HS-27A (cell line): ENCODE data around the gene VSTM2L.

Experiments used
- DNase-seq: peaks from one replicate; pipeline ENCODE4 v3.0.0-alpha.2; 2012; ENCODE audit warnings: low read depth, missing footprints

VSTM2L gene

GRCh38 chr20:37919389-37920040 is 16.6 kb downstream of the VSTM2L start:
- no peak for DNase-seq

- DNase-seq, result no peak
Observed at GRCh38 chr20:37920270-37920669, 17.3 kb downstream of the VSTM2L start.

- no peak for DNase-seq
Observed at GRCh38 chr20:37920679-37921322, 17.9 kb downstream of the VSTM2L start.

GRCh38 chr20:37921341-37921929 is 18.5 kb downstream of the VSTM2L start:
- DNase-seq, result no peak

- DNase-seq, result no peak
Observed at GRCh38 chr20:37922016-37922415, 19.1 kb downstream of the VSTM2L start.

DNA sequence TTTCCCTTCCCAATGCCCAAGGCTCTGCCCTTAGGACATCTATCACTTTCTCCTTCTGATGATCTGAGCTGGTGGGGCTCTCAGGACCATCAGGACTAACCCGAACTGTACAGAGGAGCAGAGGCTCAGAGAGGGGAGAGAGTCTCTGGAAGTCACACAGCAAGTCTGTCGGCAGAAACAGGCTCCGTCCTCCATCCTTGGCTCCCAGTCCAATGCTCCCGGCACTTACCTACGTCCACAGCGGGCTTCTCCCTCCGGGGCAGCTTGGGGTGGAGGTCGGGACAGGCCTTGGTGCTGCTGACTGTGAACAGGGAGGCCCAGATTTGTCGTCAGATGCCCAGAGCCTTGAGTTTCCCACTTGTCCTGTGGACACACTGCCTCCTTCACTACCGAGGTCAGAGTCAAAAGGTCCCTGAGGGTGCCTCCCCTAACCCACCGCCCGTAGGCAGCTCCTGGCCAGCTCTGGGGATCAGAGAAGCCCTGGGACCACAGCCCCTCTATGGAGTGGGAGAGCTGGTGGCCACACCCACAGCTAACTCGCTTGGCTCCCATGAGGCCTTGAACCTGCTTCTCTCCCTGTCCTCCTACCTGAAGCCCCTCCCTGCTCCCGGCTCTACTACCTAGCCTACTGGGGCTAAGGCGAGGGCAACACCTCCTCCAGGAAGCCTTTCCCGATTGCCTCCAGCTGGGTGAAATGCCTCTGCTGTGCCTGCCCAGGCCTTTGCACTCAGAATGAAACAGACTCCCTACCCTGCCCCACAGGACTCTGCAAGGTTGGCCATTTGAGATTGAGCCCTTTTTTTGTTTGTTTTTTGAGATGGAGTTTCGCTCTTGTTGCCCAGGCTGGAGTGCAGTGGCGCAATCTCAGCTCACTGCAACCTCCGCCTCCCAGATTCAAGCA is 22.6 kb downstream of the VSTM2L start:
- DNase-seq, result no peak

GRCh38 chr20:37926612-37927011 is 23.7 kb downstream of the VSTM2L start:
- no peak for DNase-seq

GRCh38 chr20:37927410-37928095 is 24.6 kb downstream of the VSTM2L start:
- no peak for DNase-seq

DNA sequence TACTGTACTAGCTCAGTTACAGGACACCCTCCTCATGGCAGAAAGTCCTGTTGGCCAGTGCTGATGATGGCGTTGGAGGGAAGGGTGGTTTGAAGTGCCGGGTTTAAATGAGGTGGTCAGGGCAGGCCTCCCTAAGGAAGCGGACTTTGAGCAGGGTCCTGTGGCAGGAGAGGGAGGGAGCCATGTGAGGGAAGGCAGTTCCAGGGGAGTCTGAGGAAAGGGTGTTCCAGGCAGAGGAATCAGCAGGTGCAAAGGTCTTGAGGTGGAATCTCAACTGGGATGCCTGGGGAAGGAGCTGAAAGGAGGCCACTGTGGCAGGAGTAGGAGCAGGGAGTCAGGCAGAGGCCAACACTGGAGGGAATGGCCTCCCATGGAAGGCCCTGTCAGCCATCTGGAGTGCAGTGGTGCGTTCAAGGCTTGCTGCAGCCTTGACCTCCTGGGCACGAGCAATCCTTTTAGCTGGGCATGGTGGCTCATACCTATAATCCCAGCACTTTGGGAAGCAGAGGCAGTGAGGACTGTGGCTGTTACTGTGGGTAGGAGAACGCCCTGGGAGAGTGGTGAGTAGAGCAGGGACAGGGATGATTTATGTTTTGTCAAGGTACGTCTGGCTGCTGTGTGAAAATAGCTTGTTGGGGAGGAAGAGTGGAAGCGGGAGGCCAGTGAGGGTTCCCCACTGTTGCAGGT is 26.2 kb downstream of the VSTM2L start:
- DNase-seq, result no peak

DNA sequence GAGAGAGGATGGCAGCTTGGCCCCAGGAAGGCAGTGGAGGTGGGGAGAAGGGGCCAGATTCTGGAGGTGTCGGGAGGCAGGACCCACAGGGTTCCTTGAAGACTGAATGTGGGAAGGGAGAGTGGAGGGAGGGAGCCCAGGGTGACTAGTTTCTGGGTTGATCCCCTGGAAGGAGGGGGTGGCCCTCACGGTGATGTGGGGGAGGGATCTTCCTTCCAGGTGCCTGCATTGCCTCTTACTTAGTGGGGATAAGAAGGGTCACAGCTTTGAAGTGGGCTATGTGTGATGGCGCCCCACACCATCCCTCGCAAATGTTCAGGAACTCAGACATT is 26.7 kb downstream of the VSTM2L start:
- DNase-seq, result no peak

DNA sequence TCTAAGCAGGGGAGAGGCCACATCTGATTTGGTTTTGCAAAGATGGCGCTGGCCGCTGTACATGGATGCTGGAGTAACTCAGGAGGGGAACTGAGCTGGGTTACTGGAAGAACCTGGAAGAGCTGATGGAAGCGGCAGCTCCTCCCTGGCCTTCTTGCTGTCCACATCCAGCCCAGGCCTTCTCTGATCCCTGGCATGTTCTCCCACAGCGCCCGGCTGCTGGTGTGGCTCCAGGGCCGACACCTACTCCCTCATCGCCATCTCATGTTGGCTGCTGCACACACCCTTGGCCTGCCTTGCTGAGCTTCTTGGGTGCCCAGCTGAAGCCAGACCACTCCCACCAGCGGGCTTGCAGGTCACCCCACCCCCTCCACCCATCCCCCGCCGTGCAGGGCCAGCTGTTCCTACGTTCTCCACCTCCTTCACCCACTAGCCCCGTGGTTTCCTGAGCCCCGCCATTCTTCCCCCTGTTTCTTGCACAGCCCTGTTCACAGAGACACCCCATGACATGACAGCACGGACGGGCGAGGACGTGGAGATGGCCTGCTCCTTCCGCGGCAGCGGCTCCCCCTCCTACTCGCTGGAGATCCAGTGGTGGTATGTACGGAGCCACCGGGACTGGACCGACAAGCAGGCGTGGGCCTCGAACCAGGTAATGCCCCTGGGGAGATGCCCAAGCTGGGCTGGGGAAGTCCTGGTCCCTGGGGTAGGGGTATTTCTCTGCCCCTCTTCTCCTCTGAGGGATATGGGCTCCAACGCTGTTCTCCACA is 28.4 kb downstream of the VSTM2L start:
- no peak for DNase-seq

GRCh38 chr20:37932074-37932473 is 29.1 kb downstream of the VSTM2L start:
- no peak for DNase-seq

GRCh38 chr20:37932919-37933318 is 30.0 kb downstream of the VSTM2L start:
- DNase-seq, result no peak

DNA sequence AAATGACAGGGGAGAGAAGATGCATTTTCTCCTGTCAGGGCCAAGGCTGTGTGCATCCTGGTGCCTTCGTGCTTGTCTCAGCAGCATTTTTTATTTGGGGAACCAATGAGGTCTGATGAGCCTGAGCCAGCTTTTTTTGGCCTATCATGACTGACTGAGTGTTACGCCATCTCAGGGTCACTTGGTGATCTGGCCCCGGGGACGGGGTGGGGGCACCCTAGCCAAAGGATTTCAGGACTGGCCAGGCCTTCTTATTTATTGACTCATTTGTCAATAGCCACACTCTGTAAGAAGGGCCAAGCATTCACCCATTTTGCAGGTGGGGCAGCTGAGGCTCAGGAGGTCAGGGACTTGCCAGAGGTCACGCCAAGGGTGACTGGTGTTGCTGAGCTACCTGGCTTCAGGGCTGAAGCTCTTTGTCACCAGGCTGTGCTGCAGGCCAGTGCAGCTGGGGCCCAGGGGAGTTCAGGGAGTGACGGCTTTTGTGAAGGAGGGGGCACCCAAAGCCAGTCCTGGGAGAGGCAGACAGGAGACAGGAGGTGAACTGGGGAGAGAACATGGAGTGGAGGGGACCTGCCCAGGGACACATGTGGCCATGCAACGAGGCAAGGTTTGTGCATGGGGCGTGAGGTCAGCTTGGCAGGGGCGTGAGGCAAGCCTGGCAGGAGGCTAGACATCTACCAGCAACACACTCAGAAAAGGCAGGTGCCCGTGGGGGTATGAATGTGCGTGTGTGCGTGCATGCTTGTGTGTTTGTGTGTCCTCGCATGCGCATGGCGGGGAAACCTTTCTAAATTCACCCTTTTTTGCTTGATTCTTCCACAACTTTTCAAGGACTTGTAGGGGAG is 31.1 kb downstream of the VSTM2L start:
- DNase-seq, result no peak

GRCh38 chr20:37934634-37935375 is 31.9 kb downstream of the VSTM2L start:
- no peak for DNase-seq

DNA sequence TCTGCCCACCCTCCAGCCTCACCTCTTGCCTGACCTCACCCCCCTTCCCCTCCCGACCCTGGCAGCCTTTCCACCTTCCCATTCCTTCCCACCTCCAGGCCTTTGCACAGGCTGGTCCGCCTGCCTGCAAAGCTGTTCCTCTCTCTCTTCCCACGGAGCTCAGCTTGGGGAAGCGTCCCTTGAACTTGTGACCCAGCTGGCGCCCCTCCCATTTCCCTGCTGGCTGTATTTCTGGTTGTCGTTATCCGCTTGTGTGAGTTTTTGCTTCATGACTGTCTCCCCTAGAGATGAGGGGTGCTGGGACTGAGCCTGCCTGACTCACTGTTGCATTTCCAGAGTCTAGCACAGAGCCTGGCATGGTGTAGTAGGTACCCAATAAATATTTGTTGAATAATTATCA is 32.5 kb downstream of the VSTM2L start:
- no peak for DNase-seq

DNA sequence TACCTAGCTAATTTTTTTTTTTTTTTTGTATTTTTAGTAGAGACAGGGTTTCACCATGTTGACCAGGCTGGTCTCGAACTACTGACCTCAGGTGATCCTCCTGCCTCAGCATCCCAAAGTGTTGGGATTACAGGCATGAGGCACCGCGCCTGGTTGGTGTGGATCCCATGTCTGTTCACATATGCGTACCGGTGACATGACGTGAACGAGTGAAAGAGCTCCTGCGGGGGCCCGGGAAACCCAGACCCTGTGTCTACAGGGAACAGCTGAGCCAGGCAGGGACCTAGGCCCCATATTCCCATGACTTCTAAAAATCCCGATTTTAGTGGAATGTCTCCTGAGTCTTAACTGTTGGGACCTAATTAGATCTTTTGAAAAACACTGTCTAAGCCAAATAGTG is 33.1 kb downstream of the VSTM2L start:
- DNase-seq, result no peak

DNA sequence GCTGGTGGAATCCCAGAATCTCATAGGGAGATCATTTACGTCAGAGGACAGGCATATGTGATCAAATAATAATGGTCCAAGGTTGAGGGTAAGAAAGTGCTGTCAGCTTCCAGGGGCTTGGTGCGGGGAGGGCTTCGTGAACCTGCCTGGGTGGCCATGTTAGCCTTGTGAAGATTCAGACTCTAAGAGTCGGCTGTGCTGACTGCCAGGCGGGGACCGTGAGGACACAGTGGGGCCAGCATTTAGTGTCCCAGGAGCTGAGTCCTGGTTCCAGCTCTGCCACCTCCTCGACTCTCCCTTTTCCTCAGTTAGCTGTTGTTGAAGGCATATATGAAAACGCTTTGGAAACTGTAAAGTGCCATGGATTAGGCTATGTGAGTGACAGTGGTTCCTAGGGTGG is 33.5 kb downstream of the VSTM2L start:
- no peak for DNase-seq

- no peak for DNase-seq
Observed at GRCh38 chr20:37937686-37938085, 34.8 kb downstream of the VSTM2L start.
